Activated CD4-positive, alpha-beta T cell treated with anti-CD3 and anti-CD28 coated beads for 36 hours (primary cell): ENCODE measurements around the gene RASIP1. TPM values are rescaled to one million over a fixed set of nuclear protein-coding genes. Genes with fewer than 3 reads are reported as not detected.

ENCODE experiments used
- ATAC-seq: fragments of 200-7000 bp; cut with Tn5 transposase; one replicate; pipeline ENCODE4 v1.10.0; 2021; ENCODE audit warnings: mild to moderate bottlenecking, moderate library complexity
- CTCF ChIA-PET: fragments of 350-600 bp; sonication (Branson Sonifier 250); formaldehyde crosslinking; loops from one replicate; lab custom pipeline; 2021; ENCODE audit warnings: antibody characterized with exemption; lab: Charles Lee
- POLR2A ChIA-PET: fragments of 350-600 bp; sonication (Branson Sonifier 250); formaldehyde crosslinking; loops from one replicate; lab custom pipeline; 2021; ENCODE audit warnings: antibody characterized with exemption, inconsistent platforms; lab: Charles Lee
- DNase-seq: peaks from one replicate; pipeline ENCODE4 v3.0.0-alpha.2; 2020
- H3K27ac Mint-ChIP-seq: one replicate; pipeline ENCODE4 v1.8.0; 2021; ENCODE audit warnings: mixed read lengths
- H3K27me3 Mint-ChIP-seq: one replicate; pipeline ENCODE4 v1.8.0; 2021; ENCODE audit warnings: mixed read lengths
- H3K36me3 Mint-ChIP-seq: one replicate; pipeline ENCODE4 v1.8.0; 2021; ENCODE audit warnings: low read depth, mixed read lengths
- H3K4me1 Mint-ChIP-seq: one replicate; pipeline ENCODE4 v1.8.0; 2021; ENCODE audit warnings: mixed read lengths
- H3K4me3 Mint-ChIP-seq: one replicate; pipeline ENCODE4 v1.8.0; 2021; ENCODE audit warnings: mild to moderate bottlenecking, moderate library complexity, mixed read lengths
- H3K9me3 Mint-ChIP-seq: one replicate; pipeline ENCODE4 v1.8.0; 2021; ENCODE audit warnings: low read depth, mixed read lengths
- intact Hi-C, 2 experiments: fragments of 100-400 bp; cut with DNase I in 1 of 2; cut with micrococcal nuclease in 1 of 2; formaldehyde crosslinking; loops; one replicate each; pipeline versions ENCODE4 v1.14.2 to v1.15.1; 2022 to 2024; cut with DNase I, micrococcal nuclease
- total RNA-seq, 2 experiments: library from RNA; stranded (reverse); gene quantifications; one replicate each; pipeline ENCODE4 v1.2.3, GENCODE V29; 2021

RASIP1 gene
- total RNA-seq, 2 experiments from 2014 or later = 0.67 to 0.73 TPM

GRCh38 chr19:48670699-48671445 is 69.5 kb downstream of the RASIP1 start:
- no peak for ATAC-seq
- H3K4me1 Mint-ChIP-seq = peaks cover 7% of the 10 kb centered on the region
- no peaks in the 10 kb centered on the region for H3K36me3 Mint-ChIP-seq
- H3K27ac Mint-ChIP-seq = no peak overlapping the region
- H3K9me3 Mint-ChIP-seq = peaks cover 5% of the 10 kb centered on the region
- DNase-seq = no peak
- H3K27me3 Mint-ChIP-seq = no peaks in the 10 kb centered on the region
- ChIA-PET CTCF (no interaction called here), POLR2A (no interaction called here)
- intact Hi-C loops = no loop called here
- H3K4me3 Mint-ChIP-seq = no peak overlapping the region

Other genes starting within 250 kb of the RASIP1 start
- 1 to 10 TPM; 3.9 to 4.5 TPM for gene LMTK3, start 228.8 kb downstream of the RASIP1 start, total RNA-seq
- gene SULT2B1, start 188.4 kb downstream of the RASIP1 start, total RNA-seq = not detected
- gene SPACA4, start 133.9 kb downstream of the RASIP1 start, total RNA-seq = not detected
- 1 to 10 TPM; 1.5 to 4.1 TPM for gene FAM83E, start 125.5 kb downstream of the RASIP1 start, total RNA-seq
- 1,000 to 10,000 TPM; 2,026 to 2,191 TPM for gene RPL18, start 121.4 kb downstream of the RASIP1 start, total RNA-seq
- 10 to 100 TPM; 27.0 TPM for gene SPHK2, start 121.1 kb downstream of the RASIP1 start, total RNA-seq
- gene DBP, start 103.2 kb downstream of the RASIP1 start, total RNA-seq = 10 to 100 TPM in 1 of 2 experiments, 1 to 10 TPM in 1; 8.3 to 12.4 TPM
- gene CA11, start 94.4 kb downstream of the RASIP1 start, total RNA-seq = 10 to 100 TPM; 11.5 to 18.0 TPM
- gene NTN5, start 67.6 kb downstream of the RASIP1 start, total RNA-seq = under 1 TPM; 0.50 to 0.60 TPM
- not detected for gene FUT2, start 44.6 kb downstream of the RASIP1 start, total RNA-seq
- gene MAMSTR, start 20.9 kb downstream of the RASIP1 start, total RNA-seq = under 1 TPM; 0.69 to 0.70 TPM
- not detected for gene IZUMO1, start 6.3 kb upstream of the RASIP1 start, total RNA-seq
- under 1 TPM; 0.23 to 0.32 TPM for gene FUT1, start 12.0 kb upstream of the RASIP1 start, total RNA-seq
- not detected for gene FGF21, start 14.9 kb upstream of the RASIP1 start, total RNA-seq
- gene BCAT2, start 70.4 kb upstream of the RASIP1 start, total RNA-seq = 10 to 100 TPM; 65.9 to 70.3 TPM
- under 1 TPM; 0.21 to 0.83 TPM for gene HSD17B14, start 95.9 kb upstream of the RASIP1 start, total RNA-seq
- 10 to 100 TPM in 1 of 2 experiments, 1 to 10 TPM in 1; 7.0 to 10.9 TPM for gene PLEKHA4, start 128.0 kb upstream of the RASIP1 start, total RNA-seq
- gene PPP1R15A, start 131.8 kb upstream of the RASIP1 start, total RNA-seq = 10 to 100 TPM; 51.6 to 62.4 TPM
- under 1 TPM; 0.37 to 0.87 TPM for gene TULP2, start 158.1 kb upstream of the RASIP1 start, total RNA-seq
- gene NUCB1, start 159.7 kb upstream of the RASIP1 start, total RNA-seq = 100 to 1,000 TPM; 115 to 118 TPM
- 1 to 10 TPM; 1.4 to 2.4 TPM for gene DHDH, start 193.1 kb upstream of the RASIP1 start, total RNA-seq
- 100 to 1,000 TPM; 128 to 143 TPM for gene BAX, start 214.3 kb upstream of the RASIP1 start, total RNA-seq
- gene FTL, start 224.7 kb upstream of the RASIP1 start, total RNA-seq = 1,000 to 10,000 TPM in 1 of 2 experiments, 100 to 1,000 TPM in 1; 809 to 1,111 TPM